GM18870 (cell line): Measurements from ENCODE around the gene BAK1.
"Not testable (repeated sequence)": the region's sequence is repeated elsewhere in the genome, so short reads cannot be mapped to it uniquely, and the experiment has no call there.

ENCODE experiments used
- ATAC-seq: cut with Tn5 transposase; IDR thresholded peaks from one replicate; pipeline ENCODE4 v1.9.1; 2021; ENCODE audit warnings: moderate library complexity; ENCODE audit not compliant: unreplicated experiment

The BAK1 gene

DNA sequence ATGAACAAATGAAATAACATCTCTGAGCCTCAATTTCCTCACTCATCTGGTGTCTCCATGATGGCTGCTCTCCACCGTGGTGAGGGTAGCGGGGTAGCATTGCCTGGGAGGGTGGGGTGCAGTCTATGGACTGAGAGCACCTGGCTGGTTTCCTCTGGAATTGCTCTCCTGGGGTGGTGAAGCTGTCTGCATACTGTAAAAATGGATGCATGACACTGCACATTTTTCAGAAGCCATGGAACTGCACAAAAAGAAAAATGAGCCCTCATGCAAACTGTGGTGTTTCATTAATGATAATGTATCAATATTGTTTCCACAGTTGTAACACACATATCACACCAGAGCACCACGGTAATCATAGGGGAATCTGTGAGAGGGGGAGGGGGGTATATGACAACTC is 28.9 kb upstream of the BAK1 start:
- no peak for ATAC-seq

GRCh38 chr6:33607784-33608161 is 27.7 kb upstream of the BAK1 start:
- no peak for ATAC-seq

DNA sequence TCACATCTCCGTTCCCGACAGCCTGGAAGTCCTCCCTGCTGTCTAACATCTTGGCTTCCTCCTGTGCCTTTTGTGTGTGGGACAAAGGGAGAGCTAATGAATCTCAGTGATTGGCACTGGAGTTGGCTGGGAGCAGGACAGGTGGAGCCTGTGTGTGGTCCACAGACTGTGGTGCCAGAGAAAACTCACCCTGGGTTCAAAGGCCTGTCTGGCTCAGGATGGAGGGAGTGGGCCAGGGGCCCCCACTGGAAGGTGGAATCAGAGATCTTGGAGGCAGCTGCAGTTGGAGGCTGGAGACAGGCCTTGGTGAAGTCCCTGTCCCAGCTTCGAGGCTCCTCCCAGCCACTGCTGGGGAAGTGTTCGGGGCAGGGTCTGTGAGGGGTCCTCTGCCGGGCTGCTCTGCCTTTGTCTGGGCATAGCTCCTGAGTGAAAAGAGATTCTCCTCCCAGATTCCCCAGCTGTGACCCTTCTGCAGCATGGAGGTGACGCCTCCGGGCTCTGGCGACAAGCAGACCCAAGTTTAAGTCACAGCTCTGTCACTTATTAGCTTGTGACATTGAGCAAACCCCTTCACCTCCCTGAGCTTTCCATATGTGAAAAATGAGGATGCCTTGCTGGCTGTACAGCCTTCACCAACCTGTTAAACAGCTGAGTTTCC is 27.2 kb upstream of the BAK1 start:
- no peak for ATAC-seq

- ATAC-seq, result no peak
Observed at GRCh38 chr6:33606642-33607041, 26.6 kb upstream of the BAK1 start.

GRCh38 chr6:33604941-33605854 is 25.1 kb upstream of the BAK1 start:
- no peak for ATAC-seq

DNA sequence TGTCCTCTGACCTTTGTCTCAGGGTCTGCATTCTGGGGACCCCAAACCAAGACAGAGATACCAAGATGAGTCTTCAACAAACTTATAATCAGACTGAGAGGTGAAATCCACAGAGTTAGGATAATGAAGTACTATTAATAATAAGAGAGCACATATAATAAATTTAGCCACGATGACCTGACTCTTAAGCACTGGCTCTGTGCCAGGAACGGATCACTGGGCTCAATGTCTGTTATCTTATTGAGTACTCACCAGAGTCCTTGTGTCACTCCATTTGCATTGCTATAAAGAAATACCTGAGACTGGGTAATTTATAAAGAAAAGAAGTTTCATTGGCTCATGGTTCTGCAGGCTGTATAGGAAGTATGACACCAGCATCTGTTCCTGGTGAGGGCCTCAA is 22.1 kb upstream of the BAK1 start:
- ATAC-seq, result no peak

GRCh38 chr6:33600761-33601160 is 20.7 kb upstream of the BAK1 start:
- ATAC-seq, result no peak

GRCh38 chr6:33599413-33599938 is 19.4 kb upstream of the BAK1 start:
- no peak for ATAC-seq

GRCh38 chr6:33597551-33598322 is 17.7 kb upstream of the BAK1 start:
- no peak for ATAC-seq

DNA sequence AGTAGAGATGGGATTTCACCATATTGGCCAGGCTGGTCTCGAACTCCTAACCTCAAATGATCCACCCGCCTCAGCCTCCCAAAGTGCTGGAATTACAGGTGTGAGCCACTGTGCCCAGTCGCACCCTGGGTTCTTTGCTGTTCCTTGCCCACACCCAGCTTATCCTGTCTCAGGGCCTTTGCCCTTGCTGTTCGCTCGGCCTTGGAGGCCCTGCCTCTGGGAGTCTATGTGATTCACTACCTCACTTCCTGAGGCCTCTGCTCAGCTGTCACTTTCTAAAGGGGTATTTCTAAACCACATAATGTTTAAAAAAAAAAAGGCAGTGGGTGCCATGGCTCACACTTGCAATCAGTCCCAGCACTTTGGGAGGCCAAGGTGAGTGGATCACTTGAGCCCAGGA is 16.8 kb upstream of the BAK1 start:
- not testable (repeated sequence) for ATAC-seq

GRCh38 chr6:33595001-33595846 is 15.1 kb upstream of the BAK1 start:
- no peak for ATAC-seq

- no peak for ATAC-seq
Observed at GRCh38 chr6:33593414-33593727, 13.3 kb upstream of the BAK1 start.

DNA sequence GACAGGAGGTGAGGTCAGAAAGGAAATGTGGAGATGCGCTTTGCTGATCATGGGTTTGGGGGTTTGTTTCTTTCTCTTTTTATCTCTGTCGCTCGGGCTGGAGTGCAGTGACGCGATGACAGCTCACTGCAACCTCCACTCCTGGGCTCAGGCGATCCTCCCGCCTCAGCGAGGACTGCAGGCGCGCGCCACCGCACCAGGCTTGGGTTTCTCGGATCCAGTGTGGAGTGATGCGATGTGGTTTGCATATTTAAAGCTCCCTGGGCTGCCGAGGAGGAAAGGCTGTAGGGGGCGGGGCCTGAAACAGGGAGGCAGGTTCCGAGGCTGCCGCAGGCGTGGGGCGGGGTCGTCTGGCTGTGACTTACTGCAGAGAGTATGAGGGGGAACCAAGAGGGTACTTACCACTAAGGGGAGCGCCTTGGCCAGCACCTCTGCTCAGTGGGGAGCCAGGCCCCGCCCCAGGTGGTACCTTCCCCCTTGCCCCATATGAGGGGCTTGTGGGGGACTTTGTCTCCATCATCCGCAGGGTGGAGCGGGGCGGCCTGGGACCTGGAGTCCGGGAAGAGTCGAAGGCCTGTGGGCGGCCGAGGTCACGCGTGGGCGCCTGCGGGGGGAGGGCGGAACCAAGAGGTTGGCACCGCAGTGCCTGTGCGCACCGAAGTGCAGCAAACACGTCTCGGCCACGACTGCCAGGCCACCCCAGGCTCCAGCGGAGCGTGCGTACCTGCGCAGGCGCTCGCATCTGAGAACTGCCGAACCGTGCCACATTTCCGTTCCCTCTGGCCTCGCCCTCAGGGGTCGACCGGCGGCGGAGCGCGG is 12.7 kb upstream of the BAK1 start:
- ATAC-seq, result no peak

- no peak for ATAC-seq
Observed at GRCh38 chr6:33592280-33592594, 12.2 kb upstream of the BAK1 start.

DNA sequence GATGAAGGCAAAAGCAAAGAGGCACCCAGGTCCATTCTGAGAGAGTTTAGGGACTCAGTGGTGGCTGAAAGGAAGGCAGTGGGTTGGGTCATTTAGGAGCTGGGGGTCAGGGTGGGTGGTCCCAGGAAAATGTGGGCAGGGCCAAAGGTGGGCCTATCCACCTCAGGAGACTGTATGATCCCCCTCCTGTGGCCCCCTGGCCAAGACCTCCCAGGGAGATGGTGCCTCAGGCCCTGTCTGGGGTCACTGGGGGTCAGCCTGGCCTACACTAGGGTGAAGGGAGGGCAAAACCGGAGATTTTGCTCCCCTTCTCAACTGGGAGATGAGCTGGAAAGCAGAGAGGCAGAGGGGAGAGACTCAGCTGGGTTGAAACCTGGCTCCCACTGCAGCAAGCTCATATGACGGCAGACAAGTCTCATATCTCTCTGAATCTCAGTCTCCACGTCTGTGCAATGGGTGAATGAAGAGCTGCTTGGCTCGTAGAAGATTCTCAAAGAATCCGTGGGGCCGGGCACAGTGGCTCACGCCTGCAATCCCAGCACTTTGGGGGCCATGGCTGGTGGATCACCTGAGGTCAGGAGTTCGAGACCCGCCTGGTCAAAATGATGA is 11.5 kb upstream of the BAK1 start:
- ATAC-seq, result no peak

DNA sequence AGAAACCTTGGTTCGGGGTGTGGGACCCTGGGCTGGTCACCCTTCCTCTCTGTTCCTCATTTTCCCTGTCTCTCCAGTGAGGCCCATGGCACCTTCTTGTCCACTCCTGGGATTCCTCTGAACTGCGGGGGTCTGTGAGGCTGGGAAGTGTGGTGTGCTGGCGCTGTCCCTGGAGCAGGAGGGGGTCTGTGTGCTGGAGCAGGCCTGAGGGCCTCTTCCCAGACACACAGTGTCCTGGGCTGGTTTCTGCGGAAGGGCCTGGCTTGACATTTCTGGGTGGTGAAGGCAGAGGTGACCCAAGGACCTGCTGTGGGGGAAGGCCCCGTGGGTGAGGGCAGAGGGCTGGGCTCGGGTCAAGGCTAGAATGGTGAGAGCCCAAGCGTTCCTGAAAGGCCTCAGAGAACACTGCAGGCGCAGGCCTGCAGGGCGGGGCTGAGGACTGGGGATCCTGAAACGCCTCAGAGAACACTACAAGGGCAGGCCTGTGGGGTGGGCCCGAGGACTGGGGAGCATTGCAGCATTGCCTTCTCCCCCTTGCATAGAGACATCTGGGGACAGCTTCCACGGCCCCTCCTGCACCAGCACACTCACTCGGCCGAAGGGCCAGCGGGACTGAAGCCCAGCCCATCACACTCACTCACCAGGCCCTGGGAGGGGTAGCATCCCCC is 10.6 kb upstream of the BAK1 start:
- no peak for ATAC-seq

- ATAC-seq, result no peak
Observed at GRCh38 chr6:33589731-33590530, 9.9 kb upstream of the BAK1 start.

- ATAC-seq, result no peak
Observed at GRCh38 chr6:33589392-33589730, 9.3 kb upstream of the BAK1 start.
